Body of pancreas (tissue), 4 donors: ENCODE results near the gene MAB21L3.

Experiments
- POLR2A ChIP-seq, 3 donors: fragments of 450-650 bp; IDR thresholded peaks; one replicate each; pipeline ENCODE4 v1.6.1; 2016; ENCODE audit warnings: antibody characterized with exemption in 3 of 3, mild to moderate bottlenecking in 2 of 3
- TF ChIP-seq, protein P1 (sequence below), 7 experiments: fragments of 450-650 bp in 4 of 7; fragments of 200-600 bp in 3 of 7; sonication (generic) in 3 of 7; IDR thresholded peaks; one replicate each; pipeline ENCODE4 v1.5.1; 2016 to 2019; ENCODE audit warnings: antibody characterized with exemption in 7 of 7

DNA sequence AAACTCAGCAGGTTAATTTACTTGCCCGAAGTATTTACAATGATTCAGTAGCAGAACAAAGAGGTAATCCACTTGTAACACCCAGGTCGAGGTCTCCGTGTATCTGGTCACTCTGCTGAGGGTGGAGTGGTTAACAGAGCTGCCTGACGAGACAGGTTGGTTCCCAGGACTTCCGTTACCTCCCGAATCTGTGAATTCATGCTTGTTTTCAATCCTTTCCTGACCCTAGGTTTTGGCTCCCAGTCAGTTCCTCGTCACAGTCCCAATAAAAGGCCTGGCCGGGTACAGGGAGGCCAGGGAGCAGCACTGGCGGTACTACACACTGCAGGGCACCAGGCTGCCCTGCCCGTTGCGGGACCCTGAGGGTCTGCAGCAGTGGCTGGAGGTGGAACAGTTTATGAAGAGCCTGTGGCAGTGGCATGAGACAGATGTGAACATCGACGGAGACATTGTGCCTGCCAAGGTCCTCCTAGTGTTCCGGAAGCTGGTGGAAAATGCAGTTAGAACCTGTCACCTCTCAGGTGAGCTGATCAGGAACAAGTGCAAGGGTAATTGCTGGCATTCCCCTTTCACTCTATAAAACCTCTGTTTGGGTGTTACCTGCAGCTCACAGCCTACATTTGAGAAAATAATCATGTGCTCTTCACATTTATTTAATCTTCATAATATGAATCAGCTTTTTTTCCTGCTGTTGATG is 12.8 kb downstream of the MAB21L3 start:
- no peak for TF ChIP-seq POLR2A (IDR thresholded peaks at IDR 0.05)
- TF ChIP-seq, protein P1, sequence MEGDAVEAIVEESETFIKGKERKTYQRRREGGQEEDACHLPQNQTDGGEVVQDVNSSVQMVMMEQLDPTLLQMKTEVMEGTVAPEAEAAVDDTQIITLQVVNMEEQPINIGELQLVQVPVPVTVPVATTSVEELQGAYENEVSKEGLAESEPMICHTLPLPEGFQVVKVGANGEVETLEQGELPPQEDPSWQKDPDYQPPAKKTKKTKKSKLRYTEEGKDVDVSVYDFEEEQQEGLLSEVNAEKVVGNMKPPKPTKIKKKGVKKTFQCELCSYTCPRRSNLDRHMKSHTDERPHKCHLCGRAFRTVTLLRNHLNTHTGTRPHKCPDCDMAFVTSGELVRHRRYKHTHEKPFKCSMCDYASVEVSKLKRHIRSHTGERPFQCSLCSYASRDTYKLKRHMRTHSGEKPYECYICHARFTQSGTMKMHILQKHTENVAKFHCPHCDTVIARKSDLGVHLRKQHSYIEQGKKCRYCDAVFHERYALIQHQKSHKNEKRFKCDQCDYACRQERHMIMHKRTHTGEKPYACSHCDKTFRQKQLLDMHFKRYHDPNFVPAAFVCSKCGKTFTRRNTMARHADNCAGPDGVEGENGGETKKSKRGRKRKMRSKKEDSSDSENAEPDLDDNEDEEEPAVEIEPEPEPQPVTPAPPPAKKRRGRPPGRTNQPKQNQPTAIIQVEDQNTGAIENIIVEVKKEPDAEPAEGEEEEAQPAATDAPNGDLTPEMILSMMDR (IDR thresholded peaks at IDR 0.05): no peak
